Stomach (tissue), 4 donors: ENCODE measurements around the gene HSD17B11.

ENCODE experiments used
- CTCF ChIP-seq, 7 experiments: fragments of 450-650 bp in 4 of 7; fragments of 200-600 bp in 3 of 7; sonication (generic) in 3 of 7; IDR thresholded peaks; one replicate each; pipeline ENCODE4 v1.5.1; 2016 to 2019; ENCODE audit warnings: antibody characterized with exemption in 7 of 7, control low read depth in 2 of 7, mild to moderate bottlenecking in 1 of 7
- EP300 ChIP-seq: sonication (generic); formaldehyde crosslinking; IDR thresholded peaks from one replicate; pipeline ENCODE4 v1.6.1; 2017; ENCODE audit warnings: antibody characterized with exemption
- POLR2A ChIP-seq, 4 donors: fragments of 450-650 bp; IDR thresholded peaks; one replicate each; pipeline ENCODE4 v1.6.1; 2016; ENCODE audit warnings: antibody characterized with exemption in 4 of 4, control low read depth in 2 of 4, mild to moderate bottlenecking in 1 of 4, moderate library complexity in 1 of 4

GRCh38 chr4:87366521-87367162 is 24.3 kb downstream of the HSD17B11 start:
- TF ChIP-seq CTCF (IDR thresholded peaks at IDR 0.05): no peak
- no peak for TF ChIP-seq EP300
- TF ChIP-seq POLR2A (IDR thresholded peaks at IDR 0.05): no peak
